GM04503 (cell line): ENCODE measurements around the gene RNF14.

Experiments used
- DNase-seq: peaks from one replicate; pipeline ENCODE4 v3.0.0-alpha.2; 2012; ENCODE audit warnings: low read depth

The RNF14 gene

DNA sequence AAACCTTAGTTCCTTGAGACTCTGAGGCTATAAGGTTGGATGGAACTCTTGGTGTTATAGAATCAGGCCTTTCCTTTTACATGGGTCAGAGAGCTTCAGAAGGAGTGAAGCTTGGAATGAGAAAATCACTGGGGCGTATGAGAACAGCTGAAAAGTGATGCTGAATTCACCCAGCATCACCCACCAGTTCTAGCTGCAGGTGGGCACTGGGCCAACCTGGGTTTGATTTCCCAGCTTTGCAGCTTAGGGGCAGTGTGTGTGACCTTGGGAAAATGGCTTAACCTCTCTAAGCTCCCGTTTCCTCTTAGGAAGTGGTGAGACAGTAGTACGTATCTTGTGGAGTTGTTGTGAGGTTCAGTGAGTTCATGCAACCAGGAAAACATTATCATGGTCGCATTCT, 21.6 kb upstream of the RNF14 start:
- no peak for DNase-seq

GRCh38 chr5:141948812-141949211, 20.1 kb upstream of the RNF14 start:
- DNase-seq = no peak

GRCh38 chr5:141949511-141949910, 19.4 kb upstream of the RNF14 start:
- DNase-seq = no peak

DNA sequence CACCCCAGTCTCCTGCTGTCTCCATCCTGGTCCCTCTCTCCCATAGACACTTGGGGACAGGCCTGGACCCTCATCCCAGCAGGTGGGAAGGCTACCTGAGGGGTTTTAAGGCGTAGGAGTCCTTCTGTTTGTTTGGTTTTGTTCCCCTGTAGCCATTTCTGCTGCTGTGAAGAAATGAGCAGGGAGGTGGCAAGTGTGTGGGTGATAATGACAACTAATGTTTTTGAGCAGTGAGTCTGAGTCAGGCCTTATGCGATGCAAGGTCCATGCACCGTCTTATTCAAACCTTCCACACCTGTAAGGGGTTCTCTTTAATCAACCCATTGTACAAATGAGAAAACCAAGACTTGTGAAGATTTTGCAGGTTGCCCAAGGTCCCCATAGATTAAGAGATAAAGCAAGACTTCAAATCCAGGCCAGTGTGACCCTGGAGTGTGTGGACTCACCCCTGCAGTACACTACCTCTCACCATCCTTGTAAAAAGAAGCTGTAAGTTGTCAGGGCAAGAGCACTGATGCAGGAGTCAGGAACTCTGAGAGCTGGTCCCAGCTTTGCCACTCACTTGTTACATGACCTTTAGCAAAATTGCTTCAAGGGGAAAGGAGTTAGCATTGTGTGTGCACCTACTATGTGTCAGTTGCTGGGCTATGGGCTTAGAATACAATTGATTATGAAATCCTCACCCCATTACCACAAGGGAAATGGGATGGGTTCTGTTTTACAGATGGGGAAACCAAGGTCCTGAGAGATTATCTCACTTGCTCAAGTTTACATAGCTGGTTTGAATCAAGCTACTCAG, 18.5 kb upstream of the RNF14 start:
- no peak for DNase-seq

- no peak for DNase-seq
These were observed 17.5 kb upstream of the RNF14 start for GRCh38 chr5:141951332-141951781.

- DNase-seq = no peak
These were observed 16.9 kb upstream of the RNF14 start for GRCh38 chr5:141952020-141952419.

- no peak for DNase-seq
These were observed 14.7 kb upstream of the RNF14 start for GRCh38 chr5:141954194-141954593.

- DNase-seq = no peak
These were observed 11.4 kb upstream of the RNF14 start for GRCh38 chr5:141957367-141957996.

- DNase-seq = no peak
These were observed 10.8 kb upstream of the RNF14 start, which contains the start of gene PCDH12 for GRCh38 chr5:141958113-141958512. PCDH12 (minus strand) TSS chr5:141958202; CDS start chr5:141957851, 351 bp downstream.

DNA sequence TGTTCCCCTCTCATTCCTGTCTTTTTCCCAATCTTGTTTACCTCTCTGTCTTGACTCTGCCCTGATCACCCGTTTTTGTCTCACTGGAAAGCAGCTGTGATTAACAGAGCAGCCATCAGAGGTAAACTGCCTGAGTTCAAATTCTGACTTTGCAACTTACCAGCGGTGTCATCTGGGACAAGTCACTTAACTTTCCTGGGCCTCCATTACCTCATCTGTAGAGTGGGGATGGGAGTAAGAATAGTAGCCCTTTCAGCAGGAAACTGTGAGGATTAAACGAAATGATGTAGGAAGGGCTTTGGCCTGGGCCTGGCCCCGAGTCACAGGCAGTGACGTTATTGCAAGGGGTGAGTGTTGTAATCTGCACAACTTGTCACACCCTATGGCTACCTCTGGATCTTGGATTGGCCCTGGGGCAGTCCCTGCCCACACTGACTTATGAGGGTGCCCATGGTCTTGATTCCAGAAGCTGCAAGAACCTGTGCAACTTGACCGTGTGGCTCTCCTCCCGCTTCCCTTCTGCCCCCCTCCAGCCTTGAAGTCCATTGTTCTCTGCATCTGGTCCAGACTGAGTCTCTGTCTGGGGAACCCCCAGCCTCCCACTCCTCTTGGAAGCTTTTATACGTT, 10.2 kb upstream of the RNF14 start:
- DNase-seq = no peak

DNA sequence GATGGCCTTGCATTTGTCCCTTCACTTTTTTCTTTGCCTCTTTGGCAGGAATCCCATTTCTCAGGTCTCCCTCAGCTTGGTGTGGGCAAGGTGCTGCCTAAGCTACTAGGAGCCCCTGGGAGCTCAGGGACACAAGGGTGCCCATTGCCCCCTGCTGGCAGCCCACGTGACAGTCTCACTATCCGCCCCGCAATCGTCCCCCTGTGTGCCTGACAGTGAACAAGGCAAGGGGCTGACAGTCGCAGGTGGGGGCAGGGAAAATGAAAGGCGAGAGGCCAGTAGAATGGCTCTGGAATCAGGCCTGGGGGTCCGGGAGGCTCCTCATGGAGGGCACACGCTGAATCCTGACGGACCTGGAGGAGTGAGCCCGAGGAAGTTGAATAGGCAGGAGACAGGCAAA, 8.9 kb upstream of the RNF14 start:
- DNase-seq = no peak

DNA sequence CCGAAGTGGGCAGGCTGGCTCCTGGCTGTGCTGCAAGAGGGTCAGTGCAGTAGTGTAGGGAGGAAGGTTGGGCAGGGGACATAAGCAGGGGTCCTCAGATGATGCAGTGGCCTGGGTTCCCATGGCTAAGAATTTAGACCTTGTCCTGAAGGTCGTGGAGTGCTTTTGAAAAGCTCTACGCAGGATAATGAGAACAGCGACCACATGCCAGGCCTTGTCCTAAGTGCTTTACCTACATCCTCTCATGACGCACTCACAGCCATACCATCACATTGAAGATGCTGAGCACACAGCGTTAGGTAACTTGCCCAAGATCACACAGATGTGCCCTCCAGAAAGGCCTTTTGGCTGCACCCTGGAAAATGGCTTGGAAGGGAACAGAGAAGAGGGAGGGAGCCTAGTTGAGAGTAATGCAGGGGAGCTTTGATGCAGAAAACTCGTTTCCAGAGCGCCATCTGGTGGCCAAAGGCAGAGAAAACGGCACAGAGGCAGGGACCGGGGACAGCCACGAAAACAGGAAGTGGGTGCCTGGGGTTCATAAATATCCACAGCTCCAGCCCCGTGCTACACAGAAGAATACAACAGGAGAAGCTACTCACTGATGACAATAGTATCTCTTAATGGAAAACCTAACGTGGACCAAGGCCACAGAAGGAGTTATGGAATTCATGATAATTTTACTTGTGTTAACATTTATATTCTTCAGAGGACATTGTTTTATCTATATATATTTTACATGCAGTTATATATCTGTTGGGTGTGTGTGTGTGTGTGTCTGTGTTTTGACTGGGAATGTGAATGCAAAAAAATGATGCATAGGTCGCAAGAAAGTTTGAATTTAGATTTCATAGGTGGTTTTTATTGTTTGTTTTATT, 8.2 kb upstream of the RNF14 start:
- DNase-seq = peak; percentile 42

GRCh38 chr5:141961466-141961865, 7.4 kb upstream of the RNF14 start:
- no peak for DNase-seq

GRCh38 chr5:141963701-141964100, 5.2 kb upstream of the RNF14 start:
- DNase-seq = no peak

DNA sequence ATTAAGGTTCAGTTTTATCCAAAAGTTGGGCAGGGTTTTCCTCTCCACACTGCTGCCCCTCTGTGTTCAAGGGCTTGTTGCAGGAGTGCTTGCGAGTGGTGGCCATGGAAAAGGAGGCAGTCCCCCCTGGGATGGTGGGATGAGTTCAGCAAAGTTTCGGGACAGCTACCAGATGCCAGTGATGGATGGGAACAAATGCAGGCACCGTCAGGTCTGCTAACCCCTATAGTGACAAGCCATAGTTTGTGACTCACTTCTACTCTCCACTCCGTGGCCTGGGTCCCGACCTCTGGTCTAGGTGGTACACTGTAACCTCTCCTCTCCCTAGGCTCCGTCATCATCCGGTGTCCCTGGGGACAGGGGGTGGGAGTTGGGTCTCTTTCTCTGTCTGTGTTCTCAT, 3.8 kb upstream of the RNF14 start:
- no peak for DNase-seq

GRCh38 chr5:141966275-141966962, 2.5 kb upstream of the RNF14 start:
- no peak for DNase-seq

- no peak for DNase-seq
These were observed 2.0 kb upstream of the RNF14 start for GRCh38 chr5:141966963-141967333.

- DNase-seq = no peak
These were observed 1.2 kb downstream of the RNF14 start for GRCh38 chr5:141969783-141970771.

DNA sequence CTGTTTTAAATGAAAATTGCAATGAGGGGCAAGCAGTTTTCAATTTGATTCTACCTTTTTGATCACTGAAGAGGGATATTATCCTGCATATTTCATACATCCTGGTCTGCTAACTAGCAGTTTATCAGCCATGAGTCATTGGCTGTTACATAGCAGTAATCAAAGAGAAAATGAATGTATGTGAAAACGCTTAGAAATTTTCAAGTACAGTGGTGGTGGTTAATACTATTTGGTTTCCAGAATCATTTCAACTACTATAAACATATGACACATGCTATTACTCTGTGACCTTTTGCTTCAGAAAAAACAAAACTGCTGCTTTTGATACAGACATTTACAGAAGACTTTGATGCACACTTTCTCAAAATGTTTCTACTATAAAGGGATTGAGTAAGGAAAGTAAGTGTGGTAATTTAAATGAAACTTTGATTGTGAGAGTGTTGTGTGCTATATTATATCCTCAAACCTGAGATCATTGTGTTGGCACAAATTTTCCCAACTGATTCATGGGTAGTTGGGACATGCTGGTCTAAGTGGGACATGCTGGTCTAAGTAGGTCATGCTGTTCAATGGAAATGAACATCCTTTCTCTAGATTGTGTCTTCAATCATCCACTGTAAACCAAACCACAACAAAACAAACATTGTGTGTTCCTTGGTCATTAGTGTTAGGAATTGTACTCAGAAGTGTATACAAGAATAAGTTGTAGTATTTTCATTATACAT, 5.1 kb downstream of the RNF14 start:
- DNase-seq = no peak

GRCh38 chr5:141976176-141976575, 7.3 kb downstream of the RNF14 start:
- no peak for DNase-seq
